Measurements from ENCODE around the gene MT1F. TPM values are rescaled to one million over a fixed set of nuclear protein-coding genes. Genes with fewer than 3 reads are reported as not detected.

Gene MT1F
- total RNA-seq, 2 experiments from 2014 or later = 7.7 to 9.0 TPM

DNA sequence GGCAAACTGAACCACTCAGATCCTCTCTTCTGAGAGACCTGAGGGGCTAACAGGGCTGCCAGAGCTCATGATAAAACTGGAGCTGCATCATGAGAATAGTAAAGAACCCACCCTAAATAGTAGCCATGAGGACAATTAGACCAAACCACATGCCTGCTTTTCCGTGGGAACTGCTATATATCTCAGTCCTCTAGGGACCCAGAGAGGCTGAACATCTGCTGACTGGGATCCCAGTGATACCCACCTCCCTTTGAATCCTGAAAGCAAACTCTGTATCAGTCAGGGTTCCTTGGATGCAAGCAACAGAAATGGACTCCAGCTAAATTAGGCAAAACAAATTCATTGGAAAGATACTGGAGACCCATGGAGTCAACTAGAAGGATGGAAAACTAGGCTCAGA lies 31.0 kb downstream of the MT1F start:
- H3K27me3 Mint-ChIP-seq = no peaks in the 10 kb centered on the region
- peaks cover 9% of the 10 kb centered on the region for H3K36me3 Mint-ChIP-seq (ENCODE audit: low read depth)
- H3K4me1 Mint-ChIP-seq (ENCODE audit: low read depth) = peaks cover 6% of the 10 kb centered on the region
- no peak overlapping the region for H3K4me3 Mint-ChIP-seq
- DNase-seq = no peak
- H3K9me3 Mint-ChIP-seq = no peaks in the 10 kb centered on the region
- TF ChIP-seq, protein P1, sequence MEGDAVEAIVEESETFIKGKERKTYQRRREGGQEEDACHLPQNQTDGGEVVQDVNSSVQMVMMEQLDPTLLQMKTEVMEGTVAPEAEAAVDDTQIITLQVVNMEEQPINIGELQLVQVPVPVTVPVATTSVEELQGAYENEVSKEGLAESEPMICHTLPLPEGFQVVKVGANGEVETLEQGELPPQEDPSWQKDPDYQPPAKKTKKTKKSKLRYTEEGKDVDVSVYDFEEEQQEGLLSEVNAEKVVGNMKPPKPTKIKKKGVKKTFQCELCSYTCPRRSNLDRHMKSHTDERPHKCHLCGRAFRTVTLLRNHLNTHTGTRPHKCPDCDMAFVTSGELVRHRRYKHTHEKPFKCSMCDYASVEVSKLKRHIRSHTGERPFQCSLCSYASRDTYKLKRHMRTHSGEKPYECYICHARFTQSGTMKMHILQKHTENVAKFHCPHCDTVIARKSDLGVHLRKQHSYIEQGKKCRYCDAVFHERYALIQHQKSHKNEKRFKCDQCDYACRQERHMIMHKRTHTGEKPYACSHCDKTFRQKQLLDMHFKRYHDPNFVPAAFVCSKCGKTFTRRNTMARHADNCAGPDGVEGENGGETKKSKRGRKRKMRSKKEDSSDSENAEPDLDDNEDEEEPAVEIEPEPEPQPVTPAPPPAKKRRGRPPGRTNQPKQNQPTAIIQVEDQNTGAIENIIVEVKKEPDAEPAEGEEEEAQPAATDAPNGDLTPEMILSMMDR (IDR thresholded peaks at IDR 0.05) = no peak
- H3K27ac Mint-ChIP-seq = no peak overlapping the region
- ChIA-PET POLR2A (no interaction called here), CTCF (interaction anchor here (1.2 to 2.9 kb wide), 3 partner anchors 13 to 112 kb away, joined by 4 to 12 read pairs (median 7); no protein-coding TSS in a partner anchor)
- intact Hi-C loops (cut with micrococcal nuclease) = no loop called here
- no peak for ATAC-seq

DNA sequence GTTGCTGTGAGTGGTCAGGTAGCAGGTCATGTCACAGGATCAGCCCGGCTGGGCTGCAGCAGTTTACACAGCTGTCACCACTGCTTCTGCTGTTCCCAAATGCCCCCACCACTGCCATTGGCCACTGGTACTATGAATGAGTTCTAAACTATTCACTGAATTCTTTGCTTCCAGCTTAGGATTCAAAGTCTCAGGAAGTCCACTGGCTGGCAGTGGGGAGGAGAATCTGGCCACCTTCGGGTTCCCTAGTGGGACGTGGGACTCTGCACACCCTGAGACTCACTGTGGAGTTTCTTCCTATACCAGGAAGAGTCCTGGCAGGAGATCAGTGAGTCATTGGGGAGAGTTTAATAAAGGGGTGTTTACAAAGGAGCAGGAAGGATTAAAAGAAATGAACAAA lies 31.4 kb downstream of the MT1F start:
- TF ChIP-seq, protein P1 (IDR thresholded peaks at IDR 0.05) = no peak
- intact Hi-C loops (cut with micrococcal nuclease) = no loop called here
- no peak for DNase-seq
- Mint-ChIP-seq H3K27ac (no peak overlapping the region), H3K9me3 (no peaks in the 10 kb centered on the region), H3K36me3 (ENCODE audit: low read depth) (peaks cover 6% of the 10 kb centered on the region), H3K4me3 (no peak overlapping the region), H3K27me3 (no peaks in the 10 kb centered on the region), H3K4me1 (ENCODE audit: low read depth) (peaks cover 3% of the 10 kb centered on the region)
- no peak for ATAC-seq
- CTCF ChIA-PET = interaction anchor here (1.2 to 2.9 kb wide), 3 partner anchors 13 to 112 kb away, joined by 4 to 12 read pairs (median 7); no protein-coding TSS in a partner anchor
- POLR2A ChIA-PET = interaction anchor here (1.0 kb wide), 1 partner anchor 50 kb away, joined by 3 read pairs; no protein-coding TSS in a partner anchor

DNA sequence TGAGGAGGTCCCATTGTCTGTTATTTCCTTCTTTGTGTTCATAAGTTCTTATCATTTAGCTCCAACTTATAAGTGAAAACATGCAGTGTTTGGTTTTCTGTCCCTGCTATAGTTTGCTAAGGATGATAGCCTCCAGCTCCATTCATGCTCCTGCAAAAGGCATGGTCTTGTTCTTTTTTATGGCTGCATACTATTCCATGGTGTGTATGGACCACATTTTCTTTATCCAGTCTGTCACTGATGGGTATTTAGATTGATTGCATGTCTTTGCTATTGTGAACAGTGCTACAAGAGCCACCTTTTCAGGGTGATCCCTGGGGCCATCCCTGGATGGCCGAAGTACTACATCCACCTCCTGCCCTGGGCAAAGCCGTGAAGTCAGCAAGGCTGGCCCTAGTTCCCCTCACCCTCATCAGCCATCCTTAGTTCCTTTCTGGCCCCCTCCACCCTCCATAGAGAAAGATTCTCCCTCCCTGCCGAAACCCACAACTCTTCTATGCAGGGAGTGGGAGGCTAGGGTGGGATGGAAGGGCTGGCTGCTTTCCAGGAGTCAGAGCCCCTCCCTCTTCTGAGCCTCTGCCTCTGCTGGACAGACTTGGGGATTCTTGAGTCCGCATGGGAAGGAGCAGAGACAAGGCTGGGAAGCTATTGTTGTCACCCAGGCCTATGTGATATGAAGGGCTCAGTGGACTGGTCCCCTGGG lies 32.8 kb downstream of the MT1F start:
- POLR2A ChIA-PET = no interaction called here
- intact Hi-C loops (cut with micrococcal nuclease) = loop anchor here (5.0 kb wide), 1 partner anchor 98 kb away; no protein-coding TSS in a partner anchor
- H3K27me3 Mint-ChIP-seq = no peaks in the 10 kb centered on the region
- H3K36me3 Mint-ChIP-seq (ENCODE audit: low read depth) = peaks cover 6% of the 10 kb centered on the region
- H3K4me1 Mint-ChIP-seq (ENCODE audit: low read depth) = no peaks in the 10 kb centered on the region
- ATAC-seq (no peak), DNase-seq (no peak)
- TF ChIP-seq, protein P1 (IDR thresholded peaks at IDR 0.05) = no peak
- no peaks in the 10 kb centered on the region for H3K9me3 Mint-ChIP-seq
- no peak overlapping the region for H3K4me3 Mint-ChIP-seq
- H3K27ac Mint-ChIP-seq = no peak overlapping the region
- CTCF ChIA-PET = interaction anchor here (2.1 to 2.9 kb wide), 2 partner anchors 11 to 47 kb away, joined by 7 to 12 read pairs; no protein-coding TSS in a partner anchor

DNA sequence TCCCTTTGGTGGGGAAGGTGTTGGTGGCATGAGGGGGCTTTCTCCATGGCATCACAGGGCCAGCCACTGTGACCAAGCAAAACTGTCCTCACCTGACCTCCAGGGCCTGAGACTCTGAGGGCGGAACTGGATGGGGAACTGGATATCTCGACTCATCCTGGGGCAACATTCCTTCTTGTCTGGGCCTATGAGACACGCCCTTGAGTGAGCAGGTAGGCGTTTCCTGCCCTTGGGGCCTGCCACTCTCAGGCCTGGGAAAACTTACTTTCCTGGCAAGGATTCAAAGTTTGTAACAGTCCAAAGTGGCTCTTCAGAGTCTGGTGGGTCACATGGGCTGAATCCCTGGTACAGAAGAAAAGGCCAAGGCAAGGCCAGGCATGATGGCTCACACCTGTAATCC lies 34.1 kb downstream of the MT1F start:
- H3K9me3 Mint-ChIP-seq = no peaks in the 10 kb centered on the region
- H3K4me1 Mint-ChIP-seq (ENCODE audit: low read depth) = no peaks in the 10 kb centered on the region
- H3K27ac Mint-ChIP-seq = no peak overlapping the region
- POLR2A ChIA-PET = interaction anchor here (1.1 kb wide), 1 partner anchor 10 kb away, joined by 3 read pairs; the partner anchor contains the start of gene MT1X
- H3K27me3 Mint-ChIP-seq = no peaks in the 10 kb centered on the region
- no peak for DNase-seq
- TF ChIP-seq, protein P1 (IDR thresholded peaks at IDR 0.05) = no peak
- CTCF ChIA-PET = interaction anchor here (0.8 to 1.0 kb wide), 2 partner anchors 115 to 174 kb away, joined by 3 read pairs; no protein-coding TSS in a partner anchor
- no peaks in the 10 kb centered on the region for H3K36me3 Mint-ChIP-seq (ENCODE audit: low read depth)
- no peak overlapping the region for H3K4me3 Mint-ChIP-seq
- intact Hi-C loops (cut with micrococcal nuclease) = loop anchor here (5.0 kb wide), 1 partner anchor 100 kb away; no protein-coding TSS in a partner anchor
- ATAC-seq = no peak

DNA sequence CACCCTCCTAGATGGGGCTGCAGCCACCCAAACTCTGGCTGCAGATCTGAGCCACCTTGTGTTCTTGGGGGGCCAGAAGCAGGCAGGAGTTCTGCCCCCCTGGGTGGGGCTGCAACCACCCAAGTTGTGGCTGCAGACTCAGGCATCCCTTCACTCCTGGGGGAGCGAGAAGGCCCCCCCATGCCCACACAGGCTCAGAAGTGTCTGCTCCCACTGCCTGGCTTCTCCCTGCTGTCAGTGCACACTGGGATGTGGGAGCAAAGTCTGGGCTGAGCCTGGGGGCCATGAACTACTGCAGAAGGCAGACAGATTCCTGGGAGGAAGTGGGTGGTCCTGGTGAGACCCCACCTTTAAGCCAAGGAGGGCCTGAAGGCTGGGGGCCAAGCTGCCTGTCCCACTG lies 37.5 kb downstream of the MT1F start:
- Mint-ChIP-seq H3K27me3 (no peaks in the 10 kb centered on the region), H3K27ac (no peak overlapping the region), H3K4me3 (no peak overlapping the region), H3K4me1 (ENCODE audit: low read depth) (no peaks in the 10 kb centered on the region), H3K9me3 (no peaks in the 10 kb centered on the region), H3K36me3 (ENCODE audit: low read depth) (no peaks in the 10 kb centered on the region)
- DNase-seq = no peak
- TF ChIP-seq, protein P1 (IDR thresholded peaks at IDR 0.05) = no peak
- ATAC-seq = no peak
- intact Hi-C loops (cut with micrococcal nuclease) = no loop called here
- ChIA-PET POLR2A (no interaction called here), CTCF (interaction anchor here (1.3 to 5.6 kb wide), 2 partner anchors 52 to 118 kb away, joined by 5 to 30 read pairs; no protein-coding TSS in a partner anchor)
